GM12801 (cell line): ENCODE measurements around the gene PADI1.

Experiments
- TF ChIP-seq, protein P1 (sequence below): IDR thresholded peaks from one replicate; pipeline ENCODE4 v1.5.1; 2011; ENCODE audit warnings: control low read depth; ENCODE audit not compliant: insufficient read length; ENCODE audit errors: extremely low read depth

Gene PADI1

DNA sequence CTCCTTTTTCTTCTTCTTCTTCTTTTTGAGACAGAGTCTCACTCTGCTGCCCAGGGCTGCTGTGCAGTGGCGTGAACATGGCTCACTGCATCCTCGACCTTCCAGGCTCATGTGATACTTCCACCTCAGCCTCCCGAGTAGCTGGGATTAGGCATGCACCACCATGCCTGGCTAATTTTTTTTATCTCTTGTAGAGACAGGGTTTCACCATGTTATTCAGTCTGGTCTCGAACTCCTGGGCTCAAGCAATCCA, 13.0 kb upstream of the PADI1 start:
- TF ChIP-seq, protein P1, sequence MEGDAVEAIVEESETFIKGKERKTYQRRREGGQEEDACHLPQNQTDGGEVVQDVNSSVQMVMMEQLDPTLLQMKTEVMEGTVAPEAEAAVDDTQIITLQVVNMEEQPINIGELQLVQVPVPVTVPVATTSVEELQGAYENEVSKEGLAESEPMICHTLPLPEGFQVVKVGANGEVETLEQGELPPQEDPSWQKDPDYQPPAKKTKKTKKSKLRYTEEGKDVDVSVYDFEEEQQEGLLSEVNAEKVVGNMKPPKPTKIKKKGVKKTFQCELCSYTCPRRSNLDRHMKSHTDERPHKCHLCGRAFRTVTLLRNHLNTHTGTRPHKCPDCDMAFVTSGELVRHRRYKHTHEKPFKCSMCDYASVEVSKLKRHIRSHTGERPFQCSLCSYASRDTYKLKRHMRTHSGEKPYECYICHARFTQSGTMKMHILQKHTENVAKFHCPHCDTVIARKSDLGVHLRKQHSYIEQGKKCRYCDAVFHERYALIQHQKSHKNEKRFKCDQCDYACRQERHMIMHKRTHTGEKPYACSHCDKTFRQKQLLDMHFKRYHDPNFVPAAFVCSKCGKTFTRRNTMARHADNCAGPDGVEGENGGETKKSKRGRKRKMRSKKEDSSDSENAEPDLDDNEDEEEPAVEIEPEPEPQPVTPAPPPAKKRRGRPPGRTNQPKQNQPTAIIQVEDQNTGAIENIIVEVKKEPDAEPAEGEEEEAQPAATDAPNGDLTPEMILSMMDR = no peak

DNA sequence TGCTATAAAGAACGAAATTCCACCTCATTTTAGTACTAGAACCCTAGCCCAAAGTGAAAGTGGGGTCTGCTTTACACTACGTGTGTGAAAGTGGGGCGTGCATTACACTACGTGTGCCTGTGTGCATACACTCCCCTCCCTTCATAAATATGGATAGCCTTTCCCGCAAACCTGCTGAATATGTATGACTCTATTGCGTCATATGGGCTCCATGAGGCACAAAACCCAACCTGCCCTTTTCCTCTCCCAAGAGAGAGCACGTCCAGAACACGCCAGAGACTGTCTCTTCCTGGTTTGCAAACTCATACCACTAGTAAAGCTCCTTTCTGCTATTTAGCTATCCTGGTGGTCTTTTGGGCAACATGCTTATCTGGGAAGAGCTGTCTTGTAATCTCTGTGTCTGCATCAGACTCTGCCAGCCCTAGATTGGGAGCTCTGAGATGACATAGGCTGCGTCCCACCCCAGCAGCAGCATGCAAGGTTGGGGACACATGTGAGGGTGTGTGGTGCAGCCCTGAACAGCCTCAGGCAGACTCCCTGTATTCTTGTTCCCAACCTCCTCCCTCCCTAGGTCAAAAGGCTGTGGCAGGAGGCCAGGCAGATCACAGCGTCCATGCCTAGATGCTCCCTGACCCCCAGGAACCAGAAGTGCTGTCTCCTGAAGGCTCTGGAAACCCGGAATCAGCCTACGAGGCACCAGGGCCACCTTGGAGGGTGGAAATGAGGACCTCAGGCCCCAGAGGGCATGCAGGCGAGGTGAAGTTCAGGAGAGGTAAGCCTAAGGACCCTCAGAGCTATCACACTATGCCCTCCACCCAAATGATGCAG, 12.3 kb upstream of the PADI1 start:
- TF ChIP-seq, protein P1 = no peak

DNA sequence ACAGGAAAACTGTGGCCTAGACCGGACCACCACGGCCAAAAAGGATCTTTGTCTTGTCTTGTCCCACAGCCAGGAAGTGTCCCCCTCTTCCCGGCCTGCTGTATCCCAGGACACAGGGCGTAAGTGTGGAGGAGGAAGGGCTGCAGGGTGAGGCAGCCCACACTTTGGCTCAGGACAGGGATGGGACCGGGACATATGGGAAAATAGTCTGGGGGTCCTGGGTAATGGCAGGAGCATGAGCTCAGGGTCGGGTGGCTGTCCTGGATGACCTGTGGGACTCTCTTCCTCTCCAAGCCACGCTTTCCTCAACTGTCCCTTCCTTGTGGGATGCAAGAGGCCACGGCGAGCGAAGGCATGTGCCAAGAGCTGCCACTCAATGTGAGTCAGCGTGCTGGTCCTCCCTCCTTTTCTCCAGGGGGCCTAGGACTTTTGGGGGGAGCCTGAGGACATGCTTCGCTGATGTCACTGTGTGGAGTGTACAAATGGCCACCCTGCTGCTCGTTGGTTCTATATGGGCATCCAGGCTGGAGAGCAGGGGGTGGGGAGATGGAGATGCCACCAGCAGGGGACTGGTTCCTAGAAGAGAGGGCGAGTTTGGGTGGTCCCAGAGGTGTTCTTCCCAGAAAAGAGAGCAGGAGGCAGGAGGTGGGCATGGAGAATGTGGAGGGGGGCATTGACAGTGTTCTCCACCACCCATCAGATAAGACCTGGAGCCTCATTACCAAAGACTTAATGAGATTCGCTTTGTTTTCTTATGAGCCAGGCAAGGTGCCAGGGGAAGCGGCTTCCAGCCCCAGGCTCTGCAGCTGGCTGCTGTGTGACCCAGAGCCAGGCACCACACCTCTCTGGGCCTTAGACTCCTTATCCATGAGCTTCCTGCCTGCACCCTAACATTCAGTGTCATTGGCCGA, 11.5 kb upstream of the PADI1 start:
- TF ChIP-seq, protein P1 = no peak

DNA sequence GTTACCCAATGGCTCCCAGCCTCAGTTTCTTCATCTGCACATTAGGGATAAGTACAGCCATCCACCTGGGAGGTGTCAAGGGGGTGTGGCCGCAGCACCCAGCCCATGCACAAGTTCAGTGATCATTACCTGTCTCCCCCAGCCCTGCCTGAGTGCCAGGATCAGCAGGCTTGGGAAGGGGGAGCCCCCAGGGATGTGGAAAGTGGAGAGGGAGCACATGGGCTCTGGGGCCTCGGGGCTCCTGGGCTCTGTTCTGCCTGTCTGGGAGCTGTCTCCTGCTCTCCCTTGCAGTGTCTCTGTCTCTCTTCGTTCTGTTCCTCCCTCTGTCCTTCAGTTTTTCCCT, 10.8 kb upstream of the PADI1 start:
- TF ChIP-seq, protein P1 = no peak

DNA sequence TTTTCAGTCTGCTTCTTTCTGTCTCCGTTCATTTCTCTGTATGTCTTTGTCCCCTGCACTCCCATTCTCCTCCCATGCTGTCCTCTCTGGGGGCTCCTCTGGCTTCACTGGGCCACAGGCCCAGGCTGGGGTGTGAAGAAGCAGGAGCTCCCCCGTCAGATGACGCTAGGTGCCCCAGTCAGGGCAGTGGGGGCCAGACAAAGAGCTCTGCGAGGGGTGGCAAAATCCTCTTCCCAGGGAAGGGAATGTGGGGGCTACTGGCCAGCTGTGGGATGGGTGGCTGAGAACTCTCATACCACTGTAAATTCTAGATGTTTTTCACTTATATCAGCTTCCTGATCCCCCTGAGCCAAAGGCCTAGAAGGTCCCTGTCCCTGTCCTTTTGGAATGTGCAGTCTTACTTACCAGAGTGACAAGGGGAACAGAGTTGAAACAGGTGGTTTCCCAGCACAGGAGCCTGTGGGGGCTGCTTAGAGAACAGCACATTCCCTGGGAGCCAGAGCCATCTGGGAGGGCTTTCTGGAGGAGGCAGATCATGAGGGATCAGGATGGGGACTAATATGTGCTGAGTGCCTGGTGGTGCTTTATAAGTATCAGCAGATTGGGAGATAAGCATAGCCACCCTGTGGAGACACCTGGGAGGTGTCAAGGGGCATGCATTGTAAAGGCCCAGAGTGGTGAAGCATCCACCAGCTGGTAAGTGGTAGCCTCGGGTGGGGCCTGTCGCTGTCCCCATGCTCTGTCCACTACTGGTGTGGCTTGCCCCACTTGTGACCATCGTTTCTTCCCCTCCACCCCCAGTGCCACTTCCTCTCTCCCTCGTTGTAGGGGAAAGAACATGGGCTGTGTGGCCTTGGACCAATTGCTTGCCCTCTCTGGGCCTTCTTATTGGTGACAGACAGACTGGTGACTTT, 10.1 kb upstream of the PADI1 start:
- TF ChIP-seq, protein P1 = no peak

DNA sequence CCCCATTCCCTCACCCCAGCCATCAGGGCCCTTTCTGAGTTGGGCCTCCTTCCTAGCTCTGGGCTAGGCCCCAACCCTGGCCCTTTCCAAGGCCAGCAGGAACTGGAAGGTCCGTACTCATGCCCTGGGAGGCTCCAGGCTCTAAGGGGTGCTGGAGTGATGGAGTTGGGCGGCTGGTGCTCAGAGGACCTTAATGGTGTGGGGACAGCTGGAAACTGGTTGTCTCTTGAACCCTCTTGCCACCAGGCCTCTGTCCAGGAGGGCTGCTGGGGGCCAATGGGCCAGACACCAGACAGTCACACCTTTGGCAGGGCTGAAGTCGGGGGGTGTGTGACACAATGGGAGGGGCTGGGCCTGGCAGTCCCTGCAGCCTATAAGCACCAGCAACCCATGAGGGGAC, 9.2 kb upstream of the PADI1 start:
- TF ChIP-seq, protein P1 = no peak

DNA sequence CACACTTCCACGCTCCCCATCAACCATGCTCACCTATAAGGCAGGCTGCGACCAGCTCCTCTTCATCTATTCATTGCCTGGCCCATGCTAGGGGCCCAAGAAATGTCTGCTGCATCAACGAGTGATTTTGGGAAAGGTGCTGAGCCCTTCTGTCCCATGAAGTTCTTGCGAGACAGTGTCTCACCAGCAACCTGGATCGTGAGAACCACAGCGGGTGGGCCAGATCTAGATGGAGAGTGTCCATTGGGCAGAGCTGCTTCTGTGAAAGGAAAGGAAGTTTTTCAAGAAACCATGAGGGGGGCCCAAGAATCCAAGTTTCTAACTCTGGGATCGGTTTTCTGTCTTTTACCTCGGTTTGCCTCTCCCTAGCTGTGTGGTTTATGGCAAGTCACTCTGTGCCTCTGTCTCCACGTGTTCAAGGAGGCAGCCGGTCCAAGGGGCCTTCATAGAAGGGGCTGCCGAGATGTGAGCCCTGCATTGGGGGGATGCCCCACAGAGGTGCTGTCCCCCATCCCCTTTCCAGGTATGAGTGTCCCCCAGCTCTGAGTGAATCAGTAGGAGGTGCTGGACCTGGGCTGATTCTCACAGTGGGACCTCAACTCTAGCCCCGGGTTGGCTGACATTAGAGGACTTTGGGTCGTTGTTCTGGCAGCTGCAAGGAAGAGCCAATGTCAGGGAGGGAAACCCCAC, 8.3 kb upstream of the PADI1 start:
- TF ChIP-seq, protein P1 = no peak
